HG03039 (cell line): Measurements from ENCODE around the gene XYLT1.

Experiments
- ATAC-seq: cut with Tn5 transposase; IDR thresholded peaks from one replicate; pipeline ENCODE4 v1.9.1; 2021; ENCODE audit warnings: mild to moderate bottlenecking, moderate library complexity; ENCODE audit not compliant: unreplicated experiment

XYLT1 gene

DNA sequence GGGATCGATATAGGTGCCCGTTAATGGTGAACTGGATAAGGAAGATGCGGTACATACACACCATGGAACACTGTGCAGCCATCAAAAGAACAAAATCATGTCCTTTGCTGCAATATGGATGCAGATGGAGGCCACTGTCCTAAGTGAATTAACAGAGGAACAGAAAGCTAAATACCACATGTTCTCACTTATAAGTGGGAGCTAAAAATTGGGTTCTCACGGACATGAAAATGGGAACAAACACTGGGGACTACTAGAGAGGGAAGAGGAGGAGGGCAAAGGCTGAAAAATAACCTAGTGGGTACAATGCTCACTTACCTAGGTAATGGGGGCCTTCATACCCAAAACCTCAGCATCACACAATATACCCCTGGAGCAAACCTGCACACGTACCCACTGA lies 302.6 kb downstream of the XYLT1 start:
- no peak for ATAC-seq

DNA sequence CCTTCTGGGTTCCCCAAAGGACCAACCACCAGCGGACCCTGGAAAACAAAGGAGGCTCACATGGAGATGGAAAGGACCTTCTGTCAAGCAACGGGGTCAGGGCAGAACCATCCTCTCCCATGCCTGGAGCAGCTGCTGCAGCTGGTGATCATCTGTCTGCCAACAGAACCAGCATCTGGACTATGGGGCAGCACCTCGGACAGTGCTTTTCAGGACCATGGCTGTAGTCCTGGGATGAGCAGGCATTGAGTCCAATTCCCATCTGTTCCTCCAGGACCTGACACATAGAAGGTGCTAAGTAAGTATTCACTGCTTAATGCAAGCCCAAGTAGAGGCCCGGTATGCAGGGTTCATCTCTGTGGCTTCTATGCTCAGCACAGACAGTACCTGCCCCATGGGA lies 304.7 kb downstream of the XYLT1 start:
- no peak for ATAC-seq

DNA sequence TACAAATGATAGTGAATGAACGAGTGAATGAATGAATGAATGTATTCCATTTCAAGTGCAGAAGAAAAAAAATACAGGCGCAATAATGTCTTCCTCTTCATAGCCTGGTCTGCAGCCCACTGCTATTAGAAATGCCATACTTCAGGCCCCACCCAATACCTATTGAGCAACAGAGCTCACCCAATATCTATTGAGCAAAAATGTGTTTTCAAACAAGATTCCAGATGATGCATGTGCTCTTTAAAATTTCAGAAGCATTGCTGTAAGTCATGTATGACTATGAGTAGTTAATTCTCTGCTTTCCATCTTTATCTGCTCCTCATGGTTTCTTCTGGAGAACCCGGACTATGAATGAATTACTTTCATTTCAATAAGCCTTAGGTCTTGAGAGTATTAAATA lies 308.2 kb downstream of the XYLT1 start:
- no peak for ATAC-seq

DNA sequence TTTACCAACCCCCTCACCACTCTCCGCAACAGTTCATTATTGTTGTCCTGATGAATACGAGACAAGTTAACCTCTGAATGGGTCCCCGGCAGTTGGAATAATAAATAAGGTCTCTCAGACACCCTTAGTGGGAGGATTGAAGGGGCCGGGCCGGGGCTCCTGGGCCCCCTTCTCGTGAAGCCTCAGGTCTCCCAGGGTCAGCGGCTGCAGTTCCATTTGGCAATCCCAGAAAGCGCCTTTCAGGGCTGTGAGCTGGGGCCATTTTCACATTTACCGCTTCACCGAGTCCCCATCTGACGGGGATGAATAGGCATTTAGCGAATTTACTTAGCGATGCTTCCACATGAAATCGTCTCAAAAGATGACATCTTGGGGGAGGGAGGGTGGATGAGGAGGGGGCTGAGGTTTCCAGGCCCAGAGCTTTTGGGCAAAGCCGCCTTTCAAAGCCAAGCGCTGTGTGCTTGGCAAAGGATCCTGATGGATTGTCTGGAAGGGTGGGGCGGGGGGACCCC lies 309.8 kb downstream of the XYLT1 start:
- ATAC-seq = no peak

DNA sequence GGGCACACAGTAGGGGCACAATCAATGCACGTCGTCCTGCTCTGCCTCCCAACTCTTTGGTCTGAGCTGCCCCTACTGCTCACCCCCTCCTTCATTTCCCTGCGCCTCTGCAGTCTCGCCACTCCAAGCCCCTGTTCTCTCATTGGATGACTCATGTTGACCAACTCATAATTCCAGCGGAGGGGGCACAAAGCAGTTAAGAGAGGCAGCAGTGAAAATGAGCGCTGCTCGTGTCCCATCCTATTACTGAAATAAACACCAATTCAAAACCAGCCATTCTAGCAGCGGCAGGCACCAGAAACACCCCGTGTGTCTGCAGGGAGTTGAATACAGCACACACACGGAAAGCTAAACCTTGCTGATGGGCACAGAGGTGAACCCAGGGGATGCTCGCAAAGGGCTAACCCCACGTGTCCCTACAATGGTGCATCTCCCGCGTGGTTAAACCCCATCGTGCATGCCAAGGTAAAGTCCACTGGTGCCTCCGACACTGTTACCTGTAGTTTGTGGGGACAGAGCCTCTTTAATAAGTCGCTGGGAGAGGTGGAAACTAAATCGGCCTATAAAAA lies 310.4 kb downstream of the XYLT1 start:
- no peak for ATAC-seq

DNA sequence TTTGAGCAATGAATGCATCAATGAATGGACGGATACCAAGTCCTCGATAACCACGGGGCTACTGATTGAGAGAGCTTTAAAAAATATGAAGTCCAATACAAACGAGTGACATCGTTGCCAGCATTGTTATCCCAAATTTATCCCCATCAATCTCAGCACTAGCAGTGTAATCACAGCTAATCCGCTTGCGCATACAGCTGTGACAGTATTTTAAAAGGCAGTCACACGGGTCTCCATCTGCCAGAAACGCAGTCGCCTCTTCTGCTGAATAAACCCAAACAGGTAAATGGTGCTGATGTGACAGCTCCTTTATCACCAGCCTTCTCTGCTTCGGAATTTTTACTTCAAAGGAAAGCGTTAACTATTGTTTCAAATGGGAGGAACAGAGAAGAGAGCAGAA lies 311.1 kb downstream of the XYLT1 start:
- ATAC-seq = no peak

DNA sequence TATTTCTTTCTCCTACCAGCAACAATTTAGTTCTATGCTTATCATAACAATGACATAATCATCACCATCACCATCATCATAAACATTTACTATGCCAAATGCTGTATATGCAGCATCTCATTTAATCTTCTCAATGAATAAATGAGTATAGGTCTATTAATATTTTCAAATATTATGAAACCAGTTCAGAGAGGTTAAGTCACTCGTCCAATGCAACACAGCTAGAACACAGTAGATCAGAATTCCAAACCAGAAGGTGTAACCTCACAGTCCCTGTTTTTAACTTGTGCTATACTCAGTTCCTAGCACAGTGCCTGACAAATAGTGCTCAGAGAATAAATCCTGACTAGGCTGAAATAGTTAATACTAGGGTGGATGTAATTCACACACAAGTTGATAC lies 314.8 kb downstream of the XYLT1 start:
- ATAC-seq = no peak

DNA sequence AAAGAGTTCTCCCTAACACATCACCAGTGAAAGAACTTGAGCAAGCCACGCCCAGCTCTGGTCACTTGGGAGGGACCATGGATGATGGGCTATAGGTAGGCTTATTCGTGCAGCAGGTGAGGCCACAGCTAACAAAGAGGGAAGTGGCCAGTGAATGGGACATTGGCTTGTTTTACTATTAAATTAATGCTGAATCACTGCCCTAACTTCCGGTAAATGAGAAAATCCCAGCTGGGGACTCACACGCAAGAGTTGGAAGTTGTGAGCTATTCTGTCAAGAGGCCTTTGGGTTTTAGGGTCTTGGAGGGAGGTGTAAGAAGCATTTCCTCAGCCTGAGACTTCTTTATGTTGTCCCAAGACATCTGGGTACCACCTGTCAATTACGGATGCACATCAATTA lies 315.3 kb downstream of the XYLT1 start:
- no peak for ATAC-seq

DNA sequence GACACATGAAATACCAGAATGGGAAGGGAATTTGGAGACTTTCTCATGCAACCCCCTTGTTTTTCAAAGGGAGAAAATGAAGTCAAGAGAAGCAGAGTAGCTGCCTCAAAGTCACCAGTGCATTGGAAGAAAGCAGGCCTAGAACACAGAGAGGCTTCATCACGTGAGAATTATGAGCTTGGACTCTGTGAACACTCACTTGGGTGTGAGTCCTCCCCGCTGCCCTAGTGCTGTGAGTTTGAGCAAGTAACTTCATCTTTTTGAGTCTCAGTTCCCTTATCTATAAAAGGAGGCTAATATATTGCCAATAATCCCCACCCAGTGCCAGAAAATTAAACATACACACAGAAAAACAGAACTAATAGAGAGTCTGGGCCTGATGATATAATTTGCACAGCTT lies 315.8 kb downstream of the XYLT1 start:
- ATAC-seq = no peak

DNA sequence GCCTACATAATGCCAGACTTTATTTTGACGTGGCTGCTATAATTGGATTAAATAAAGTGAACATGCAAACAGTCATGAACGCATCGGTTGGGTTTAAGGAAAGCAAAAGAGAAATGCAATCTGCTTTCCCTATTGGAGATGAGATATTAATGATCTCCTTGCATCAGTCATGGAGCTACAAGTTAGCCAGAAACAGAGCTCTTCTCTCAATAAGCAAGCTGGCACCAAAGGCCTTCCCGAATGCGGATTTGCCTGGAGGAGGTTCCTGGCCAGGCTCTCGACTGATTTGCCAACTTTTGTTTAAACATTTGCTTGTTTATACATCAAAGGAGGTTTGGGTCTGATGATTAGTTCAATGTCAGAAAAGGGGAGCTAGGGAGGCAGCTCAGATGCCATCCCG lies 318.4 kb downstream of the XYLT1 start:
- no peak for ATAC-seq

DNA sequence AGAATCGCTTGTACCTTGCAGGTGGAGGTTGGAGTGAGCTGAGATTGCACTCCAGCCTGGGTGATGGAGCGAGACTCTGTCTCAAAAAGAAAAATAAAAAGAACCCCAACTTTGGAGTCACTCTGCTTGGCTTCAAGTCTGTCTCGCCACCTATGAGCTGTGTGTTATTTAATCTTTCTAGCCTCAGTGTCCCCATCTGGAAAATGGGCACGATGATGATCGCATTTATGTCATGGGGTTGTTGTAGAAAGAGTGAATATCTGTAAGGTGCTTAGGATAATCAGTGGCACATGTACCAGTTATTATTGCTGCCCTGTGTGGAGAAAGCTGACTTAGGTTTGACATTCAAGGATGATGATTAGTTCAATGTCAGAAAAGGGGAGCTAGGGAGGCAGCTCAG lies 319.4 kb downstream of the XYLT1 start:
- ATAC-seq = no peak

DNA sequence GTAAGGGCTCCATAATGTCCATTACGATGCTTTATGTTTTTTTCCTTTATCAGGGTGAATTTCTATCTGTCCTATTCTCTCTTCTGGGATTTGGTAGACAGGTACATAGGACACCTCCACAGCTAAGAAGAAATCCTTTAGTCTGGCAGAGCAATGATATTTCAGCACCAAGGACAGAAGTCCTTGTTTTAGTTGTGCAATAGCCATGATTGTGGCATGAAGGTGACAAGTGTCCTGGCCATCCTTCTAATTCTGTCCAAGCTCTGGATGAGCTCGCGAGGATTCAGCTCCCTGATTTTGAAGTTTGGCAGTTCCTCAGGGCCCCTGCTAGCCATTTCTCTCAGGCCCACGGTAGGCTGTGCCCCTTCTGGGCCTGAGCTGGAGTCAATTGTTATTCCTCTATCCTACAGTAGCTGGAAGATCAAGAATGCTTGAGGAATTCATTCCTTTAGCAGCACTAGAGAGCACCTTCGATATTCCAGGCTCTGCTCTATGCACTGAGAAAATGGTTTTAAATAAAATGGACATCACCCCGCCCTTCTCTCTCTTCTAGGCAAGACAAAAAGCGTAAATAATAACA lies 320.8 kb downstream of the XYLT1 start:
- no peak for ATAC-seq

DNA sequence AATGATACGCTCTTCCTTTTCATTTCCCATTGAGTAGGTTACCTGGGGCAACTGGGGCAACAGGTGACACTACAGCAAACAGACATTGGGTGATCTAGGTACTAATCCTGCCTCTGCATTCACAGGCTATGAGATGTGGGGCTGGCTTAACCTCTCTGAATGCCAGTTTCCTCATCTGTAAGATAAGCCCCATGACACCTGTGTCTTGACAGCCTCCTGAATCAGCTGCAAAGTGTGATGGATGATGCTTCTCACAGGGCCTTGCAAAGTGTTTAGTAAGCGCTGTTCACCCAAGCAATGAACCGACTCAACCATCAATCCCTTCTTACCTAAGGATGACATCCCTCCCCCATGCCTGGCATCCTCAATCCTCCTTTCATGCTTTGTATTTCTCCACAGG lies 322.8 kb downstream of the XYLT1 start:
- ATAC-seq = no peak

DNA sequence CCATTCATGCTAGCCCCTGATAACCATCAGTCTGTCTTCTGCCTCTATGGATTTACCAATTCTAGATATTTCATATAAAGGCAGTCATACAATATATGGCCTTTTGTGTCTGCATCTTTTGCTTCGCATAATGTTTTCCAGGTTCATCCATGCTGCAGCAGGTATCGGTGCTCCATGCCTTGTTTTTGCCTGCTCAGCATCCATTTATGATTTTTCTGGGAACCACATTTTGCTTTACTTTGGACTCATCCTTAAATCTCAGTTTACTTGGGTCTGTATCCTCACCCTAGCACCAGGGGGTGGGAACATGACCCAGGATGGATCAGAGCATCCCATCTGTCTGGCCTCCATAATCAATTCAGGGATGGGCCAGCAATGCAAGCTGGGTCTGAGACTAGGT lies 325.7 kb downstream of the XYLT1 start:
- no peak for ATAC-seq

DNA sequence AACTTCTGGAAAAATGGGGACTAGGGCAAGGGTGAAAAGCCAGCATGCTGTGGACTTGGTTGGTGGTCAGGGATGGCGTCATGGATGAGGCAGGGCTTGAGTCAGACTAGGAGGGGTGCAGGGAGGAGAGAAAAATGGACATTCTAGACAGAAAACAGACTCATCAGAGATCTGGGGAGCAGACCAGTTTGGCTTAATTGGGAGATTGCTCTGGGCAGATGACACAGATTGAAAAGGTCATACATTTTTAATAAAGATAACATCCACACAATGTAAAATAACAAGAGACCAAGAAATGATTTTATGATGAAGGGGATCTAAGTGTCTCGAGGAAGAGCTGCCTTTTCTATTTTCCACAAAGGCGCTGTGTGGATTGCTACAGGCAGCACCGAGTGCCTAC lies 326.3 kb downstream of the XYLT1 start:
- ATAC-seq = no peak

DNA sequence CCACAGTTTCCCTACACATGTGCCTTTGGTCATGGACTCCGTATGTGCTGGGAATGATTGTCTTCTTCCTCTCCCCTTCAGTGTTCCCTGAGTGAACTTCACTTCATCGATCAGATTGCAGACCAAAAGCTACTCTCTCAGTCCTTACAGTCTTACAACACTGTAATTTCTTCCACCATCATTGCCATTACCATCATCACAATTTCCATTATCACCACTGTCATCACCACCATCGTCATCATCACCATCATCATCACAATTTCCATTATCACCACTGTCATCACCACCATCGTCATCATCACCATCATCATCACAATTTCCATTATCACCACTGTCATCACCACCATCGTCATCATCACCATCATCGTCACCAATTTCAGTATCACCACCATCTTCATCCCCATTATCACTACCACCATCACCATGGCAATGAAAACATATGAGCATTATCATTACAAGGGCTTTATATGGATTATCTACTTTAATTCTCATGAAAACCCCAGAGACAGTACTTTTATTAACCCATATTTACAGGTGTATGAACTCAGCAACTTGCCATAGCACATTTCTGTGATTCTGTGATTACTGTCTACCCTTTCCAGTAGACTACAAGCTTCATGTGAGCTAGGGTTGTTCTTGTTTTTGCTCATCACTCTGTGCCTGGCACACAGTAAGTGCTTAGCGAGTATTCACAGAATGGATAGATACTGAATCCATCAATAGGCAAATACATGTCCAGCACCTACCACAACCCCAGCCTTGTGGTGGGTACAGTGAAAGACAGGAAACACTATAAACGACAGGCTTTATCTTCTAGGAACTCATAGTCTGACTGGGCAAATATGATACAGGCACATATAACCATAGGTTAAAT lies 327.0 kb downstream of the XYLT1 start:
- ATAC-seq = no peak

DNA sequence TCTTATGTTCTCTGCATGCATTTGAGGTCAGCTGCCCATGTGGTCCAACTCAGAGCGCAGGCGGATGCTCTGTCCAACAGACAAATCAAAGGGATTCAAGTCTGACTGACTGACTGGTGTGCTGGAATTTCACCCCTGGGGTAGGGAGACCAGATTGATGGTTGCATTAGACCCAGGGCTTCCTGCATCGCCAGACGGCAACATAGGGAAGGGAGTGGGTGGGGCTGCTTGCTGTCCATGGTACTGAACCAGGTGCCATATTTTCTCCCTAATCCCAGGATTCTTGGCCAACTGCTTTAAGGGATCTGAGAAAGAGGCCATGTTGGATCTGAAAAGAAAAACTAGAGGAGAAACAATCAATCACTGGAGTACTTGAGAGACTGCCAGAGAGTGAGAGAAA lies 332.0 kb downstream of the XYLT1 start:
- ATAC-seq = no peak

DNA sequence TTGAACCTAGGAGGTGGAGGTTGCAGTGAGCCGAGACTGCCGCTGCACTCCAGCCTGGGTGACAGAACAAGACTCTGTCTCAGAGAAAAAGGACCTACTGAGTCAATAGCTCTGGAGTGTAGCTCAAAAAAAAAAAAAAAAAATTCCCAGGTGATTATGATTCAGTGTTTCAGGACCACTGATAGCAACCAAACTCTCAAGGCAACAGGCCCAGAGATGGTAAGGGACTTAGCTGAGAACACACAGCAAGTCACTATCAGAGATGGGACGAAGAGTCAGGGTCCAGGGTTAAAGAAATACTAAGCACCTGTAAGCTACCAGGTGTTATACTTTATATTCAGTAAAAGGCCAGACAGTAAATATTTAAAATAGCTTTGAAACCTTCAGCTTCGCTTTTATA lies 335.3 kb downstream of the XYLT1 start:
- no peak for ATAC-seq

DNA sequence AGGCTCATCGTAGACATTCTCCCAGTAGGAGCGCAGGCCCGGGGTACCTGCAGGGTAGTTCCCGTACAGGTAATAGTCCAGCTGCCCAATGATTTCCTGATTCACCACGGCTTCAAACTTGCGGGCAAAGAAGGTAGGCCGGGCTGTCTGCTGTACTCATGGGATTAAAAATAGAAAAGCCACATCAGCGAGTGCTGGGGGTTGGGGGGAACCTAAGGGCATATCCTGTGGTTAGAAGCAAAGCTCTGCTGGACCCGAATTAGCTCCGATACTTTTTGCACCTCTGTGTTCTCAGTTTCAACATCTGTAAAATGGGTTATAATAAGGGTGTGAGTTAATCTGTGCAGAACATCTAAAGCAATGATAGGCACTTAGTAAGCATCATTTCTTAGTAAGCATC lies 336.2 kb downstream of the XYLT1 start:
- no peak for ATAC-seq

DNA sequence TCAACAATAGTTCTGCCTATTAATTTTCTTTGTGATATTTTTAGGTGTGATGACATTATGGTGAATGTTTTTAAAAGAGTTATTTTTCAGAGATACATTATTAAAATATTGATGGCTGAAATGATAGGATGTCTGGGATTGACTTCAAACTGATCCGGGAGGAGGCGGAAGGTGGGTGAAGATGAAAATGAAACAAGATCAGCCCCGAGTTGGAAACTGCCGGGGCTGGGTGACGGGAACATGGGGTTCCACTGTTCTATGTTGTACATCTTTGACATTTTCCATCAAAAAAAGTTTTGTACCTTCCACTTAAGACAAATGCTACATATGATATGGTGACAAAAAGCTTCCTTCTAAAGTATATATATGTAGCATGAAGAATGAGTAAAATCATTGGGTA lies 336.9 kb downstream of the XYLT1 start:
- ATAC-seq = no peak

DNA sequence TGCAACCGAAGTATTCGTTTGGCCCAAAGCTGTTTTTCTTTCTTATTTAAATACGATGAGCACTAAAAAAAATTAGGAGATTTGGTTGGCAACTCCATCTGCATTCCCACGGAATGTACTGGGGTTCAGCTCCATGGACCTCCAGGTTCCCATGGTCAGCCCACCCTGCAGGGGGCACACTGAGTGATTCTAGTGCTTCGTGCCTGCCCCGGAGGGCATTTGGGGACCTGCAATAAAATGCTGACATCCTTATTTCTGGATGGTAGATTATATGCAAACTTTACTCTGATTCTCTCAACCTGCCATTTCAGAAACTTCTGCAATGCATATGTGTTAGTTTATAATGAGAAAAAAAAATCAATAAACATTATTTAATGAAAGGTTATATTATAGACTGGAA lies 339.4 kb downstream of the XYLT1 start:
- no peak for ATAC-seq

DNA sequence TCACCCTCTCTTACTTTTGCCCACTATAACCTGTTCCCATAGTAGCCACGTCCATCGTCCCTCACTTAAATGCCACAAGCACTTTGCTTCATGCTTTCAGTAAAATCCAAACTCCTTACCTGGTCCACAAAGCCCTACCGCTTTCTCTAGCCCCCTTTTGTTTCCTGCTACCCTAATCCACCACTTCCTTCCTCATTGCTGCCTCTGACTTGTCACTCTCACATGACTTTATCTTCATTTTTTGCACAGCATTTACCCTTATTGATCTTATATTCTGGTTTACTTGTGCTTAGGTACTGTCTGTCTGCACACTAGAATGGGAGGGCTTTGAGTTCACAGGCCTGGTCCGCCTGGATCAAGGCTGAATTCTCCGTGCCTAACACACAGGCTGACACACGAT lies 340.0 kb downstream of the XYLT1 start:
- ATAC-seq = no peak
